Trophoblast cell (in vitro differentiated cells and primary cell): ENCODE data around the gene ZMAT2.
"Not testable (repeated sequence)": the region's sequence is repeated elsewhere in the genome, so short reads cannot be mapped to it uniquely, and the experiment has no call there.

Experiments used
- DNase-seq, 2 donors: peaks; one replicate each; pipeline ENCODE4 v3.0.0-alpha.2; 2016
- H2AFZ ChIP-seq: 2 replicates; pipeline ENCODE4 v1.6.1; 2013; ENCODE audit warnings: low read length, moderate library complexity, mild to moderate bottlenecking; ENCODE audit not compliant: insufficient read depth, poor library complexity
- H2AK5ac ChIP-seq: 2 replicates; pipeline ENCODE4 v1.6.1; 2013; ENCODE audit warnings: mild to moderate bottlenecking, low read length
- H2BK120ac ChIP-seq: 2 replicates; pipeline ENCODE4 v1.6.1; 2013; ENCODE audit warnings: low read length, mild to moderate bottlenecking, moderate library complexity; ENCODE audit not compliant: insufficient read depth, poor library complexity
- H2BK12ac ChIP-seq: 2 replicates; pipeline ENCODE4 v1.6.1; 2013; ENCODE audit warnings: mild to moderate bottlenecking, low read length, moderate library complexity
- H2BK5ac ChIP-seq: 2 replicates; pipeline ENCODE4 v1.6.1; 2013; ENCODE audit warnings: low read length, low read depth, moderate library complexity, mild to moderate bottlenecking; ENCODE audit not compliant: poor library complexity
- H3K14ac ChIP-seq: 2 replicates; pipeline ENCODE4 v1.6.1; 2013; ENCODE audit warnings: mild to moderate bottlenecking, low read length
- H3K18ac ChIP-seq: 2 replicates; pipeline ENCODE4 v1.6.1; 2013; ENCODE audit warnings: mild to moderate bottlenecking, low read length
- H3K23ac ChIP-seq: 2 replicates; pipeline ENCODE4 v1.6.1; 2013; ENCODE audit warnings: low read length
- H3K27ac ChIP-seq: 2 replicates; pipeline ENCODE4 v1.5.1; 2013; ENCODE audit warnings: low read depth, mild to moderate bottlenecking, inconsistent platforms, low read length, moderate library complexity
- H3K27me3 ChIP-seq: 2 replicates; pipeline ENCODE4 v1.6.1; 2013; ENCODE audit warnings: inconsistent platforms, mild to moderate bottlenecking, low read length, moderate library complexity; ENCODE audit not compliant: insufficient read depth
- H3K36me3 ChIP-seq, 2 experiments: 1 replicate in 1 of 2; 2 replicates in 1 of 2; pipeline ENCODE4 v1.6.1; 2013; ENCODE audit warnings: low read length in 2 of 2, mild to moderate bottlenecking in 2 of 2, moderate library complexity in 1 of 2; ENCODE audit not compliant: insufficient read depth in 2 of 2, control insufficient read depth in 1 of 2
- H3K4ac ChIP-seq: 2 replicates; pipeline ENCODE4 v1.6.1; 2013; ENCODE audit warnings: low read depth, mild to moderate bottlenecking, low read length, moderate library complexity
- H3K4me1 ChIP-seq, 2 experiments: 1 replicate in 1 of 2; 2 replicates in 1 of 2; pipeline ENCODE4 v1.6.1; 2013; ENCODE audit warnings: low read length in 2 of 2, mild to moderate bottlenecking in 2 of 2, moderate library complexity in 1 of 2; ENCODE audit not compliant: insufficient read depth in 2 of 2, control insufficient read depth in 1 of 2
- H3K4me2 ChIP-seq: 2 replicates; pipeline ENCODE4 v1.6.1; 2013; ENCODE audit warnings: inconsistent platforms, mild to moderate bottlenecking, low read length, moderate library complexity
- H3K4me3 ChIP-seq: 2 replicates; pipeline ENCODE4 v1.5.1; 2013; ENCODE audit warnings: mild to moderate bottlenecking, low read depth, low read length, inconsistent platforms
- H3K79me1 ChIP-seq: one replicate; pipeline ENCODE4 v1.6.1; 2013; ENCODE audit warnings: low read length
- H3K79me2 ChIP-seq: 2 replicates; pipeline ENCODE4 v1.6.1; 2013; ENCODE audit warnings: low read length, mild to moderate bottlenecking; ENCODE audit not compliant: control insufficient read depth, insufficient read depth, poor library complexity
- H3K9ac ChIP-seq: 2 replicates; pipeline ENCODE4 v1.6.1; 2013; ENCODE audit warnings: mild to moderate bottlenecking, low read length
- H3K9me3 ChIP-seq: 2 replicates; pipeline ENCODE4 v1.6.1; 2013; ENCODE audit warnings: low read depth, mild to moderate bottlenecking, control low read depth, inconsistent platforms, low read length; ENCODE audit not compliant: insufficient read depth
- H4K12ac ChIP-seq: 2 replicates; pipeline ENCODE4 v1.6.1; 2013; ENCODE audit warnings: low read depth, mild to moderate bottlenecking, low read length, moderate library complexity
- H4K8ac ChIP-seq: 2 replicates; pipeline ENCODE4 v1.6.1; 2013; ENCODE audit warnings: low read depth, mild to moderate bottlenecking, low read length, moderate library complexity
- H4K91ac ChIP-seq: one replicate; pipeline ENCODE4 v1.6.1; 2013; ENCODE audit warnings: low read depth, mild to moderate bottlenecking, low read length, moderate library complexity
- WGBS: extraction: QIAGEN DNeasy Blood & Tissue Kit; methylation state at CpG from one replicate; pipeline ENCODE4 v1.1.7; 2013; ENCODE audit warnings: missing lambda C conversion rate; ENCODE audit not compliant: insufficient read length, insufficient coverage; ENCODE audit errors: extremely low coverage; 5-methylcytosine and 5-hydroxymethylcytosine counted together

ZMAT2 gene

DNA sequence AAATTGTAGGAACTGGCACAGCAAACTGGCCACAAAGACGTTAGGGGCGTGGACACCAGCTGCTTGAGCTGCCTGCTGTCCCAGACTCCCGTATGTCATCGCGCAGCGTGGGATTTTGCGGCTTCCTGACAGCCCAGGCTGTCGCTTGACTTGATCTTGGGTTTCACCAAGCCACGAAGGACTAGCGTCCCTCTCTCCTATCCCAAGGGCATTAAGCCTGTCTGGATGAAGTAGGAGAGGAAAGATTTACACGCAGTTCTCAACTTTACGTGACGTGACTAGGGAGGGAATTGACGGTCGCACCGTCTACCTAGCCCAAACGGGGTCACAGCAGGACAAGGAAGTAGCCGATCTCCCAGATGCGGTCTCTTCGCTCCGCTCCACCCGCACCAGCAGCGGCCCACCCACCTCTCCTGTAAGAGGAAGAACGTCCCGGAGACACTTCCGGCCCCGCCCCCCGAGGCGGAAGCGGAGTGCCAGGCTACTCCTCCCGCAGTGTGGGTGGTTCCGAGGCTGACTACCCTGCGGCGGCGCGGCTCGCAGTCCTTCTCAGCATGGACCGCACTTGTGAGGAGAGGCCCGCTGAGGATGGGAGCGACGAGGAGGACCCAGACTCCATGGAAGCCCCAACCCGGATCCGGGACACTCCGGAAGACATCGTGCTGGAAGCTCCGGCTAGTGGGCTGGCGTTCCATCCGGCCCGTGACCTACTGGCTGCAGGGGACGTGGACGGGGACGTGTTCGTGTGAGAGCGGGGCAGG, 35.7 kb upstream of the ZMAT2 start, which contains the start of gene WDR55:
Gene WDR55 (plus strand): TSS at position 546 of the 761 bp plus-strand sequence. CDS start 9 bp downstream, at position 555.
- Histone ChIP-seq H3K4me1 (peaks cover 5% of the 10 kb centered on the region in 2 experiments), H3K79me1 (peaks cover 8% of the 10 kb centered on the region), H4K12ac (peak within 1 kb of the TSS; percentile 79), H3K4me3 (peak within 1 kb of the TSS; percentile 82), H3K9ac (peak within 1 kb of the TSS; percentile 48), H2BK5ac (peak within 1 kb of the TSS; percentile 34), H4K8ac (peak within 1 kb of the TSS; percentile 87), H3K4me2 (peak within 1 kb of the TSS; percentile 57), H3K36me3 (peaks cover 30 to 44% of the 10 kb centered on the region in 2 experiments), H2BK120ac (peak within 1 kb of the TSS; percentile 14), H3K79me2 (peaks cover 8% of the 10 kb centered on the region), H2BK12ac (no peak within 1 kb of the TSS), H3K9me3 (no peaks in the 10 kb centered on the region), H4K91ac (peak within 1 kb of the TSS; percentile 63), H3K27me3 (no peaks in the 10 kb centered on the region), H2AK5ac (peak within 1 kb of the TSS; percentile 2), H3K18ac (peak within 1 kb of the TSS; percentile 57), H2AFZ (peak within 1 kb of the TSS; percentile 75), H3K23ac (no peak within 1 kb of the TSS), H3K4ac (peak within 1 kb of the TSS; percentile 60), H3K14ac (peak within 1 kb of the TSS; percentile 62), H3K27ac (peak within 1 kb of the TSS; percentile 45)
- no CpG with 5 or more reads among the region's 54 CpGs for WGBS
- peak; percentile 99 for DNase-seq

DNA sequence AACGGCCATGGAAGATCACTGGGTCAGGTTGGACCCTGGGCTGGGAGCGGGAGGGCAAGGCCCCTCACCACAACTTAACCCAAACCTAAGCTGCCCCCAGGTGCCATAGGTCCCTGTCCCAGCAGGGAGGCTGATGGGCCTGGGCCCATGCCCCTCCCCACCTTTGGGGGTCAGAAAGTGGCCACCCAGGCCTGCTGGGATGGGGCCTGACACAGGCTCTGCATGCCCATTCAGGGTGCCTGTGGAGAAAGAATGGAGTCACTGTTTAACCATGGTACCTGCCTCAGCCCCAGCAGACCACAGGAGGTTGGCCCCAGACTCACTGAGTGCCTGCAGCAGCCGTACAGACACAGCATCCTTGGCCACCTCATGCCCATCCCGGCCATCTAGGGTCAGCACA, 29.2 kb upstream of the ZMAT2 start:
- not testable (repeated sequence) for H3K9ac ChIP-seq, H3K4me3 ChIP-seq, H2BK12ac ChIP-seq, H2AK5ac ChIP-seq, H3K4ac ChIP-seq, H3K14ac ChIP-seq, H3K23ac ChIP-seq, H2AFZ ChIP-seq, H3K27me3 ChIP-seq, H3K79me1 ChIP-seq, H3K18ac ChIP-seq, H3K4me1 ChIP-seq, H3K27ac ChIP-seq, H3K79me2 ChIP-seq, H4K12ac ChIP-seq, H4K8ac ChIP-seq, DNase-seq, H3K9me3 ChIP-seq, H4K91ac ChIP-seq, H3K4me2 ChIP-seq, H2BK5ac ChIP-seq, H2BK120ac ChIP-seq
- H3K36me3 ChIP-seq, result peaks cover 56 to 68% of the 10 kb centered on the region in 2 experiments
- WGBS, result no CpG with 5 or more reads among the region's 4 CpGs

- DNase-seq, result no peak
- H4K8ac ChIP-seq, result no peak overlapping the region
- H4K12ac ChIP-seq, result no peak overlapping the region
- H3K27ac ChIP-seq, result no peak overlapping the region
- no peaks in the 10 kb centered on the region for H3K27me3 ChIP-seq
- H3K14ac ChIP-seq, result no peak overlapping the region
- H3K79me2 ChIP-seq, result no peaks in the 10 kb centered on the region
- no peak overlapping the region for H3K4me2 ChIP-seq
- no peak overlapping the region for H2BK12ac ChIP-seq
- H3K18ac ChIP-seq, result no peak overlapping the region
- H4K91ac ChIP-seq, result no peak overlapping the region
- no CpG with 5 or more reads among the region's 7 CpGs for WGBS
- no peaks in the 10 kb centered on the region for H3K79me1 ChIP-seq
- H3K4ac ChIP-seq, result no peak overlapping the region
- H2AFZ ChIP-seq, result no peak overlapping the region
- H3K4me3 ChIP-seq, result no peak overlapping the region
- H3K9ac ChIP-seq, result no peak overlapping the region
- no peak overlapping the region for H2AK5ac ChIP-seq
- no peak overlapping the region for H2BK120ac ChIP-seq
- H2BK5ac ChIP-seq, result no peak overlapping the region
- no peaks in the 10 kb centered on the region for H3K4me1 ChIP-seq
- no peak overlapping the region for H3K23ac ChIP-seq
- peaks cover 3% of the 10 kb centered on the region for H3K9me3 ChIP-seq
- peaks cover 59 to 71% of the 10 kb centered on the region in 2 experiments for H3K36me3 ChIP-seq
Observed at GRCh38 chr5:140671472-140672125, 28.6 kb upstream of the ZMAT2 start.

DNA sequence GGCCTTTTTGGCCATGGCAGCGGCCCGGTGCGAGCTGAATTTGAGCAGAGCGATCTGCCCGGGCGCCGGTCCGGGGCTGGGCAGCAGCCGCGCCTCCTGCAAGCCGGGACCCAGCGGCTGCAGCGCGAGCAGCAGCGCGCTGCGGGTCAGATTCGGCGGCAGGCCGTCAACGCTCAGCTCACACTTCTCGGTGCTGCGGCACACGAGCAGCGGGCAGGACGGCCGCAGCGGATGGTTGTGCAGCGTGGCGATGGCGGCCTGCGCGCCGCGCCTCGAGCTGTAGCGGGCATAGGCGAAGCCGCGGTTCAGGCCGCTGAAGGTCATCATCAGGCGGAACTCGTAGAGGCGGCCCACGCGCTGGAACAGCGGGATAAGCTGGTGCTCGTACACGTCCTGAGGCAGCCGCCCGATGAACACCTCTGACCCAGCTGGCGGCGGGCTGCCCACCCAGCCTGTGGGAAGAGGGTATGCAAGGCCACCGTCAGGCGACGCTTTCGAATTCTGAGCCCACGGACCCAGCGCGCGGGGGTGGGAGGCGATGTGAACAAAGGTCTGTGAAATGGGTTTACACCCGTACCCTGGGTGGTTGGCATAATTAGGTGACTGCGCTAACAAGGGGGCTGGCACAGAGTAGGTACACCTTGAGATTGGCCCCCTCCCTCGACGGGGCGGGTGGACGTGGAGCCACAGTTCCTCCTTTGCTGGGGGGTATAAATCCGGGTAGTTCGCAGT, 27.6 kb upstream of the ZMAT2 start:
- H3K79me2 ChIP-seq, result no peaks in the 10 kb centered on the region
- no peak overlapping the region for H3K4me2 ChIP-seq
- H3K36me3 ChIP-seq, result peaks cover 69 to 81% of the 10 kb centered on the region in 2 experiments
- no peak overlapping the region for H4K12ac ChIP-seq
- no peak overlapping the region for H2AFZ ChIP-seq
- no peak overlapping the region for H2AK5ac ChIP-seq
- peak in 1 of 2 donors; percentile 13 for DNase-seq
- WGBS, result no CpG with 5 or more reads among the region's 70 CpGs
- H4K91ac ChIP-seq, result no peak overlapping the region
- no peak overlapping the region for H3K18ac ChIP-seq
- no peak overlapping the region for H3K23ac ChIP-seq
- no peaks in the 10 kb centered on the region for H3K27me3 ChIP-seq
- H2BK12ac ChIP-seq, result no peak overlapping the region
- H3K9ac ChIP-seq, result no peak overlapping the region
- H3K4me3 ChIP-seq, result no peak overlapping the region
- no peak overlapping the region for H3K14ac ChIP-seq
- no peaks in the 10 kb centered on the region for H3K79me1 ChIP-seq
- H2BK5ac ChIP-seq, result no peak overlapping the region
- H3K4ac ChIP-seq, result no peak overlapping the region
- peaks cover 3% of the 10 kb centered on the region for H3K9me3 ChIP-seq
- no peak overlapping the region for H3K27ac ChIP-seq
- no peak overlapping the region for H2BK120ac ChIP-seq
- no peak overlapping the region for H4K8ac ChIP-seq
- no peaks in the 10 kb centered on the region for H3K4me1 ChIP-seq
